Mesenchymal stem cell (in vitro differentiated cells and primary cell): ENCODE data around the gene SNW1.
A peak's percentile ranks its signal among the peaks of the same experiment; 100 is the strongest.

ENCODE experiments used
- DNase-seq: peaks from one replicate; pipeline ENCODE4 v3.0.0-alpha.2; 2013
- H2AFZ ChIP-seq: one replicate; pipeline ENCODE4 v1.6.1; 2013; ENCODE audit warnings: low read depth, mild to moderate bottlenecking, control low read depth, inconsistent platforms, low read length, moderate library complexity
- H2AK5ac ChIP-seq: 2 replicates; pipeline ENCODE4 v1.6.1; 2013; ENCODE audit warnings: low read length, moderate library complexity, mild to moderate bottlenecking, inconsistent platforms; ENCODE audit not compliant: severe bottlenecking
- H2BK120ac ChIP-seq: one replicate; pipeline ENCODE4 v1.6.1; 2013; ENCODE audit warnings: low read depth, mild to moderate bottlenecking, inconsistent platforms, low read length, moderate library complexity
- H2BK12ac ChIP-seq, 2 experiments: one replicate each; pipeline ENCODE4 v1.6.1; 2013; ENCODE audit warnings: inconsistent platforms in 2 of 2, low read length in 2 of 2, mild to moderate bottlenecking in 2 of 2, moderate library complexity in 2 of 2, control low read depth in 1 of 2
- H2BK15ac ChIP-seq: one replicate; pipeline ENCODE4 v1.6.1; 2013; ENCODE audit warnings: mild to moderate bottlenecking, low read depth, inconsistent platforms; ENCODE audit not compliant: poor library complexity, severe bottlenecking
- H2BK5ac ChIP-seq: 2 replicates; pipeline ENCODE4 v1.6.1; 2013; ENCODE audit warnings: low read depth, mild to moderate bottlenecking, low read length, control low read depth, inconsistent platforms; ENCODE audit not compliant: poor library complexity, severe bottlenecking
- H3K14ac ChIP-seq, 2 experiments: one replicate each; pipeline ENCODE4 v1.6.1; 2013; ENCODE audit warnings: inconsistent platforms in 2 of 2, low read length in 2 of 2, control low read depth in 1 of 2, mild to moderate bottlenecking in 1 of 2, moderate library complexity in 1 of 2
- H3K18ac ChIP-seq, 2 experiments: one replicate each; pipeline ENCODE4 v1.6.1; 2013; ENCODE audit warnings: inconsistent platforms in 2 of 2, low read length in 2 of 2, control low read depth in 1 of 2, low read depth in 1 of 2, mild to moderate bottlenecking in 1 of 2
- H3K23ac ChIP-seq, 2 experiments: one replicate each; pipeline ENCODE4 v1.6.1; 2013; ENCODE audit warnings: inconsistent platforms in 2 of 2, low read length in 2 of 2, mild to moderate bottlenecking in 2 of 2, moderate library complexity in 2 of 2, control low read depth in 1 of 2
- H3K27ac ChIP-seq: 2 replicates; pipeline ENCODE4 v1.5.1; 2013; ENCODE audit warnings: mild to moderate bottlenecking, moderate library complexity, low read length, control low read depth, inconsistent platforms; ENCODE audit not compliant: poor library complexity, severe bottlenecking
- H3K27me3 ChIP-seq, 2 experiments: 2 replicates each; pipeline versions ENCODE4 v1.6.1 to v1.7.0; 2013; ENCODE audit warnings: low read length in 2 of 2, mild to moderate bottlenecking in 2 of 2, moderate library complexity in 2 of 2, control low read depth in 1 of 2, inconsistent platforms in 1 of 2; ENCODE audit not compliant: control insufficient read depth in 1 of 2, insufficient read depth in 1 of 2
- H3K36me3 ChIP-seq, 2 experiments: 2 replicates each; pipeline versions ENCODE4 v1.6.1 to v1.7.0; 2013; ENCODE audit warnings: low read length in 2 of 2, control low read depth in 1 of 2, inconsistent platforms in 1 of 2, low read depth in 1 of 2, mild to moderate bottlenecking in 1 of 2; ENCODE audit not compliant: insufficient read depth in 2 of 2, control insufficient read depth in 1 of 2
- H3K4ac ChIP-seq, 2 experiments: one replicate each; pipeline ENCODE4 v1.6.1; 2013; ENCODE audit warnings: inconsistent platforms in 2 of 2, low read length in 2 of 2, mild to moderate bottlenecking in 2 of 2, moderate library complexity in 2 of 2, control low read depth in 1 of 2, low read depth in 1 of 2
- H3K4me1 ChIP-seq: 2 replicates; pipeline ENCODE4 v1.6.1; 2013; ENCODE audit warnings: low read depth, low read length, control low read depth; ENCODE audit not compliant: control insufficient read depth, insufficient read depth
- H3K4me2 ChIP-seq: 2 replicates; pipeline ENCODE4 v1.6.1; 2013; ENCODE audit warnings: low read length, mild to moderate bottlenecking, inconsistent platforms; ENCODE audit not compliant: poor library complexity, severe bottlenecking
- H3K4me3 ChIP-seq, 2 experiments: 2 replicates each; pipeline versions ENCODE4 v1.5.1 to v1.7.0; 2013; ENCODE audit warnings: low read length in 2 of 2, mild to moderate bottlenecking in 2 of 2, control low read depth in 1 of 2, low read depth in 1 of 2; ENCODE audit not compliant: insufficient read depth in 1 of 2
- H3K79me1 ChIP-seq: replicated peaks from 2 replicates; pipeline ENCODE4 v1.6.1; 2013; ENCODE audit warnings: mild to moderate bottlenecking, control low read depth, low read length, inconsistent platforms; ENCODE audit not compliant: poor library complexity, severe bottlenecking
- H3K9ac ChIP-seq: 2 replicates; pipeline ENCODE4 v1.7.0; 2013; ENCODE audit warnings: mild to moderate bottlenecking, low read length, moderate library complexity
- H3K9me3 ChIP-seq: 2 replicates; pipeline ENCODE4 v1.7.0; 2013; ENCODE audit warnings: mild to moderate bottlenecking, low read length; ENCODE audit not compliant: control insufficient read depth
- H4K8ac ChIP-seq: one replicate; pipeline ENCODE4 v1.6.1; 2013; ENCODE audit warnings: inconsistent platforms, mild to moderate bottlenecking, low read length, moderate library complexity
- H4K91ac ChIP-seq: one replicate; pipeline ENCODE4 v1.6.1; 2013; ENCODE audit warnings: mild to moderate bottlenecking, low read length, inconsistent platforms
- WGBS: methylation state at CpG from one replicate; pipeline ENCODE4 v1.1.7; 2013; ENCODE audit warnings: mixed read lengths; 5-methylcytosine and 5-hydroxymethylcytosine counted together

The SNW1 gene

DNA sequence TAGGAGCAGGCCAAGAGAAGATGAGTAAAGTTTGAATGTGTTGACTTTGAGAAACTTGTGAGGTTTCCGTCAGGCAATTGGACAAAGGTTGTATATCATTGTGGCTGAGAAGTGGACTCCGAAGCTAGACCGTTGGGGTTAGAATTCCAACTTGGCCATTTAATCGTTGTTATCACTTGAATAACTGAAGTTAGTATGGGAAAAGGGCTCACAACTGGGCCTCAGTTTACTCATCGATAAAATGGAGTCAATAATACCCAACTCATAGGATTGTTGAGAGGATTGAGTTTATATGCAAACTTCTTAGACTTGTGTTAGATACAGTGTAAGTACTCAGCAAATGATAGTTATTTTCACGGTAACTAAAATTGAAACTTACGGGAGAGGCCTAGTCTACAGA is 52.2 kb downstream of the SNW1 start:
- H3K9me3 ChIP-seq: no peaks in the 10 kb centered on the region
- H2BK5ac ChIP-seq: no peak overlapping the region
- no peak overlapping the region for H3K4ac ChIP-seq
- peak overlapping the region; percentile 95 for H3K9ac ChIP-seq
- H2AFZ ChIP-seq: no peak overlapping the region
- H2AK5ac ChIP-seq: no peak overlapping the region
- no peak overlapping the region for H2BK15ac ChIP-seq
- H4K91ac ChIP-seq: no peak overlapping the region
- no peak overlapping the region for H3K18ac ChIP-seq
- peaks cover 8 to 44% of the 10 kb centered on the region in 2 experiments for H3K36me3 ChIP-seq
- no peak overlapping the region for H3K27ac ChIP-seq
- H3K23ac ChIP-seq: no peak overlapping the region
- H3K14ac ChIP-seq: no peak overlapping the region
- H2BK12ac ChIP-seq: no peak overlapping the region
- WGBS: 33% methylated on average over 6 of the region's 7 CpGs
- no peak for DNase-seq
- peaks cover 30% of the 10 kb centered on the region for H3K79me1 ChIP-seq
- H3K4me1 ChIP-seq: peaks cover 1% of the 10 kb centered on the region
- H4K8ac ChIP-seq: no peak overlapping the region
- peak overlapping the region; percentile 86 for H3K4me2 ChIP-seq
- H3K27me3 ChIP-seq: no peaks in the 10 kb centered on the region
- peak overlapping the region in 1 of 2 experiments; percentile 100 for H3K4me3 ChIP-seq
- no peak overlapping the region for H2BK120ac ChIP-seq

DNA sequence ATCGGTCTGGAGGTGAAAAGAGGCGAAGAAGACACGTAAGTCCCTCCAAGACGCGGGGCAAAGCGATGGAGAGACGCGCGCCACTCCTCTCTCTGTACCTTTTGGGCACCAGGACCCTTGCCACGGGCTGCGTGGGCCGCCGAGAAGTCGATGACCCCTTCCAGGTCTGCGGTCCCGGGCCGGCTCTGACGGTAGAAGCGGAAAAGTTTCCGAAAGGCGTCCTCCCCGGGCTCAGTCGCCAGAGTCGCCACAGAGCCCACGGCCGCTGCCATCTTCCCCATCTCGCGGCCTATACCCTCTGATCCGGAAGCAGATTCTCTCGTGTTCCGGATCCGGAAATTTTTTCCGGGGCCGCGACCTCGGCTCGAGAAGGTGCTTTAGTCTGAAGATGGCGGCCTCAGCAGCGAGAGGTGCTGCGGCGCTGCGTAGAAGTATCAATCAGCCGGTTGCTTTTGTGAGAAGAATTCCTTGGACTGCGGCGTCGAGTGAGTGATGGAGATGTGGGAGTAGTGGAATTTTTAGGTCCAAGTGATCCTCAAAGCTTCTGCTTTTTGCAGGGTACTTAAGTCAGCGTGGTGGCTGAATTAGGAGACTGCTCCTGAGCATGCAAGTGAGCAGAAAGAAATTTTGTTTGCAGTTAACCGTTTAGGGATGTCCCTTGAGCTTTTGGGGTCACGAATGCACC is 53.1 kb downstream of the SNW1 start, which contains the start of the genes ALKBH1 and SLIRP:
ALKBH1 (minus strand) TSS at position 300 of the 685 bp plus-strand sequence; CDS start at position 281, 19 bp downstream.
SLIRP (plus strand) TSS at position 380 of the 685 bp plus-strand sequence; CDS start at position 389, 9 bp downstream.
- peak within 1 kb of the TSS; percentile 97 to 100 for H3K4me3 ChIP-seq
- H3K23ac ChIP-seq: peak within 1 kb of the TSS in 1 of 2 experiments; percentile 57
- H2AFZ ChIP-seq: peak within 1 kb of the TSS; percentile 94
- H2AK5ac ChIP-seq: no peak within 1 kb of the TSS
- H3K4me2 ChIP-seq: peak within 1 kb of the TSS; percentile 86
- H3K4ac ChIP-seq: peak within 1 kb of the TSS; percentile 28 to 91
- 1% methylated on average over 49 of the region's 49 CpGs for WGBS
- H3K9me3 ChIP-seq: no peaks in the 10 kb centered on the region
- H2BK120ac ChIP-seq: no peak within 1 kb of the TSS
- DNase-seq: peak; percentile 90
- no peaks in the 10 kb centered on the region for H3K27me3 ChIP-seq
- H2BK5ac ChIP-seq: peak within 1 kb of the TSS; percentile 46
- peak within 1 kb of the TSS in 1 of 2 experiments; percentile 18 for H3K14ac ChIP-seq
- H3K4me1 ChIP-seq: peaks cover 1% of the 10 kb centered on the region
- H3K36me3 ChIP-seq: peaks cover 13 to 40% of the 10 kb centered on the region in 2 experiments
- peak within 1 kb of the TSS; percentile 96 for H4K8ac ChIP-seq
- no peak within 1 kb of the TSS for H2BK15ac ChIP-seq
- H3K79me1 ChIP-seq: peaks cover 32% of the 10 kb centered on the region
- peak within 1 kb of the TSS; percentile 95 for H3K9ac ChIP-seq
- H3K27ac ChIP-seq: peak within 1 kb of the TSS; percentile 10
- peak within 1 kb of the TSS; percentile 76 to 82 for H3K18ac ChIP-seq
- H4K91ac ChIP-seq: peak within 1 kb of the TSS; percentile 78
- H2BK12ac ChIP-seq: no peak within 1 kb of the TSS

DNA sequence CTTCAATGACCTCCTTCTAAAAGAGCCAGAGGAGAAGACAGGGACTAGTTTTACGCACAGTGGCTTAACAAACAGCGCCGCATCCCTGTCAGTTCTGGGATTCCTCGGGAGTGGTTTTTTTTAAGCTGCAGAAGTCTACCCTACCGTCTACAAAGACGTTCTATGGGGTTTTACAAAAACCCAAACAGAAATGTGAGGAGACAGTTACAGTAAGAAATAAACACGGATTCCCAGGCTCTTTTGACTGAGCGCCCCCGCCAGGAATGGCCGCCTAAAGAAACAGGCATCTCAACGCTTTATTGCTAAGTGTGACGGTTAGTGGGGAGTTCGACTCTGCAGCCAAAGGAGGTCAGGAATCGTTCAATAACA is 53.6 kb downstream of the SNW1 start:
- peak overlapping the region; percentile 97 to 100 for H3K4me3 ChIP-seq
- H2AFZ ChIP-seq: peak overlapping the region; percentile 94
- H3K23ac ChIP-seq: peak overlapping the region in 1 of 2 experiments; percentile 57
- H3K4me1 ChIP-seq: peaks cover 1% of the 10 kb centered on the region
- H3K9me3 ChIP-seq: no peaks in the 10 kb centered on the region
- no peak overlapping the region for H2BK12ac ChIP-seq
- peaks cover 17 to 42% of the 10 kb centered on the region in 2 experiments for H3K36me3 ChIP-seq
- H3K18ac ChIP-seq: peak overlapping the region; percentile 76 to 82
- peaks cover 32% of the 10 kb centered on the region for H3K79me1 ChIP-seq
- H3K27ac ChIP-seq: peak overlapping the region; percentile 10
- no peak overlapping the region for H2BK15ac ChIP-seq
- peak overlapping the region; percentile 28 to 91 for H3K4ac ChIP-seq
- peak overlapping the region; percentile 78 for H4K91ac ChIP-seq
- peak overlapping the region; percentile 96 for H4K8ac ChIP-seq
- H3K9ac ChIP-seq: peak overlapping the region; percentile 95
- no peak overlapping the region for H2AK5ac ChIP-seq
- peak overlapping the region; percentile 74 for H3K4me2 ChIP-seq
- peak; percentile 71 for DNase-seq
- no peaks in the 10 kb centered on the region for H3K27me3 ChIP-seq
- H2BK5ac ChIP-seq: peak overlapping the region; percentile 46
- H2BK120ac ChIP-seq: no peak overlapping the region
- 1% methylated on average over 13 of the region's 14 CpGs for WGBS
- peak overlapping the region in 1 of 2 experiments; percentile 18 for H3K14ac ChIP-seq

DNA sequence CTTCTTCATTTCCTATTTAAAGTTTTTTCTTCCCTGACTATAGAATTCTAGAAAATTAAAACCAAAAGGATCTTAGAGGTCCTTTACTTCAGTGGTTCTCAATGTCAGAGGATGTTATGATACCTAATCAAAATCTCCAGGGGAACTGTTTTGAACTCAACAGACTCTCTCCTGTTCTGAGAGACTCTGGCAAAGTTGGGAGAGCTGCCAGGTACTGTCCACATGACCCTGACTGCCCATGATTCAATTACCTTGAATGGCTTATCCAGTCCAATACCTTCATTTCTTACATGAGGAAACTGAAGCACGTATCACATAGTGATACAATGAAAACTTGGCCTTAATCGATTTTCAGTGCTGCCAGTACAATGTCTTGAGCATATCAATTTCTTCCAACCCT is 69.7 kb downstream of the SNW1 start:
- no peak overlapping the region for H3K14ac ChIP-seq
- no peak for DNase-seq
- no peak overlapping the region for H3K4ac ChIP-seq
- no peak overlapping the region for H2BK12ac ChIP-seq
- H2AK5ac ChIP-seq: no peak overlapping the region
- peaks cover 16 to 66% of the 10 kb centered on the region in 2 experiments for H3K36me3 ChIP-seq
- no peak overlapping the region for H4K8ac ChIP-seq
- no peak overlapping the region for H2BK15ac ChIP-seq
- H4K91ac ChIP-seq: no peak overlapping the region
- H3K27ac ChIP-seq: no peak overlapping the region
- no peak overlapping the region for H2BK120ac ChIP-seq
- no peak overlapping the region for H2BK5ac ChIP-seq
- H3K79me1 ChIP-seq: peaks cover 11% of the 10 kb centered on the region
- H3K9ac ChIP-seq: no peak overlapping the region
- 91% methylated on average over 2 of the region's 2 CpGs for WGBS
- H3K27me3 ChIP-seq: no peaks in the 10 kb centered on the region
- H2AFZ ChIP-seq: no peak overlapping the region
- no peak overlapping the region for H3K18ac ChIP-seq
- no peaks in the 10 kb centered on the region for H3K4me1 ChIP-seq
- no peaks in the 10 kb centered on the region for H3K9me3 ChIP-seq
- H3K4me3 ChIP-seq: no peak overlapping the region
- no peak overlapping the region for H3K23ac ChIP-seq
- no peak overlapping the region for H3K4me2 ChIP-seq
